K562 (cell line): ENCODE results near the gene MS4A8. TPM values are rescaled to one million over a fixed set of nuclear protein-coding genes. Genes with fewer than 3 reads are reported as not detected.

Experiments used
- ATAC-seq: fragments of 200-7000 bp; cut with Tn5 transposase; 3 replicates; pipeline ENCODE4 v1.9.1; 2020; ENCODE audit warnings: moderate library complexity
- BruUV-seq: library from RNA; stranded (reverse); fragments of 400-500 nt; replicated peaks from 2 replicates; lab custom pipeline; 2021; lab: Mats Ljungman, UMichigan
- CTCF ChIA-PET: fragments of 300-600 bp; formaldehyde crosslinking; extraction: SDS; loops from one replicate; lab custom pipeline; 2021; ENCODE audit warnings: low intra/inter-chr PET ratio; lab: Yijun Ruan, JAX
- POLR2A ChIA-PET: fragments of 300-600, 350-650 bp; sonication (Branson Sonifier 250); formaldehyde crosslinking; extraction: SDS; loops from one replicate; lab custom pipeline; 2021; ENCODE audit warnings: antibody characterized with exemption, inconsistent platforms; lab: Yijun Ruan, JAX
- DNase-seq, 4 experiments: peaks; one replicate each; pipeline versions ENCODE4 v3.0.0 to v3.0.0-alpha.2; 2011 to 2018; ENCODE audit warnings: low spot score in 3 of 4, mixed read lengths in 3 of 4; ENCODE audit errors: extremely low read depth in 1 of 4
- FAIRE-seq: peaks from 2 replicates; lab custom pipeline; 2011; peaks lifted over from hg19 to GRCh38; lab: Jason Lieb, UNC
- H2AFZ ChIP-seq: 2 replicates; pipeline ENCODE4 v1.6.0; 2011; ENCODE audit warnings: low read depth, low read length, control low read depth, inconsistent platforms
- H3K27ac ChIP-seq: fragments of 200-600 bp; 3 replicates; pipeline ENCODE4 v1.8.0; 2011; ENCODE audit warnings: low read depth, mild to moderate bottlenecking, control low read depth, inconsistent platforms, low read length, moderate library complexity, mixed read lengths; ENCODE audit errors: extremely low read depth
- H3K27me3 ChIP-seq, 2 experiments: fragments of 300-600 bp in 1 of 2; 2 replicates in 1 of 2; 3 replicates in 1 of 2; pipeline versions ENCODE4 v1.6.0 to v1.8.0; 2011; ENCODE audit warnings: inconsistent platforms in 2 of 2, low read length in 2 of 2, mild to moderate bottlenecking in 1 of 2, mixed read lengths in 1 of 2, moderate library complexity in 1 of 2; ENCODE audit not compliant: control insufficient read depth in 2 of 2, insufficient read depth in 2 of 2
- H3K36me3 ChIP-seq: fragments of 300-600 bp; 3 replicates; pipeline ENCODE4 v1.8.0; 2011; ENCODE audit warnings: mild to moderate bottlenecking, low read length, inconsistent platforms; ENCODE audit not compliant: control insufficient read depth, insufficient read depth
- H3K4me1 ChIP-seq, 2 experiments: fragments of 200-600 bp in 1 of 2; replicated peaks in 1 of 2; 2 replicates in 1 of 2; 3 replicates in 1 of 2; pipeline versions ENCODE4 v1.5.1 to v1.8.0; 2011; ENCODE audit warnings: inconsistent platforms in 2 of 2, low read length in 2 of 2, mild to moderate bottlenecking in 1 of 2, mixed read lengths in 1 of 2, moderate library complexity in 1 of 2; ENCODE audit not compliant: control insufficient read depth in 2 of 2, insufficient read depth in 2 of 2
- H3K4me2 ChIP-seq: 2 replicates; pipeline ENCODE4 v1.6.1; 2011; ENCODE audit warnings: low read length, control low read depth, inconsistent platforms, mixed read lengths; ENCODE audit not compliant: insufficient read depth
- H3K4me3 ChIP-seq: fragments of 200-600 bp; sonication (generic), shearing (Covaris generic); 2 replicates; pipeline ENCODE4 v1.5.1; 2016; ENCODE audit warnings: control low read depth, inconsistent platforms
- H3K79me2 ChIP-seq: fragments of 200-600 bp; 3 replicates; pipeline ENCODE4 v1.8.0; 2011; ENCODE audit warnings: low read length, inconsistent platforms; ENCODE audit not compliant: control insufficient read depth, insufficient read depth
- H3K9ac ChIP-seq, 2 experiments: 2 replicates each; pipeline versions ENCODE4 v1.6.0 to v1.6.1; 2011; ENCODE audit warnings: low read depth in 2 of 2, low read length in 2 of 2, control low read depth in 1 of 2, inconsistent platforms in 1 of 2, mild to moderate bottlenecking in 1 of 2, mixed read lengths in 1 of 2; ENCODE audit not compliant: insufficient read depth in 1 of 2
- H3K9me1 ChIP-seq: one replicate; pipeline ENCODE4 v1.6.0; 2011; ENCODE audit warnings: inconsistent platforms, mild to moderate bottlenecking, low read length, moderate library complexity; ENCODE audit not compliant: control insufficient read depth, insufficient read depth
- H3K9me3 ChIP-seq: replicated peaks from 2 replicates; pipeline ENCODE4 v1.5.1; 2011; ENCODE audit warnings: low read depth, low read length, inconsistent platforms; ENCODE audit not compliant: control insufficient read depth, insufficient read depth
- H4K20me1 ChIP-seq: replicated peaks from 2 replicates; pipeline ENCODE4 v1.6.1; 2011; ENCODE audit warnings: low read length, inconsistent platforms, mixed read lengths; ENCODE audit not compliant: control insufficient read depth, insufficient read depth
- CEBPG ChIP-seq, 3 experiments: fragments of 200-800 bp in 1 of 3; sonication (Bioruptor generic) in 1 of 3; sonication (generic) in 1 of 3; formaldehyde crosslinking in 1 of 3; IDR thresholded peaks in 2 of 3; conservative IDR thresholded peaks in 1 of 3; 2 replicates each; pipeline versions ENCODE4 v1.6.1 to v1.8.0; 2016 to 2022; ENCODE audit warnings: missing compliant biosample characterization in 2 of 3, missing genetic modification characterization in 2 of 3, mild to moderate bottlenecking in 1 of 3, missing genetic modification reagents in 1 of 3
- CGGBP1 ChIP-seq: fragments of 250-450 bp; sonication (Bioruptor Pico); IDR thresholded peaks from 2 replicates; pipeline ENCODE4 v1.9.0; 2021; ENCODE audit warnings: mild to moderate bottlenecking
- DACH1 ChIP-seq: fragments of 450-650 bp; IDR thresholded peaks from 2 replicates; pipeline ENCODE4 v1.6.1; 2018; ENCODE audit not compliant: partially characterized antibody
- EHMT2 ChIP-seq: fragments of 450-650 bp; IDR thresholded peaks from 2 replicates; pipeline ENCODE4 v1.6.1; 2018; ENCODE audit warnings: antibody characterized with exemption
- GTF2A2 ChIP-seq: IDR thresholded peaks from 2 replicates; pipeline ENCODE4 v1.6.1; 2016; ENCODE audit warnings: mild to moderate bottlenecking, missing genetic modification characterization, missing compliant biosample characterization
- NR2C1 ChIP-seq, 2 experiments: fragments of 450-650 bp; IDR thresholded peaks; 2 replicates each; pipeline ENCODE4 v1.6.1; 2017; ENCODE audit warnings: mild to moderate bottlenecking in 2 of 2, antibody characterized with exemption in 1 of 2, inconsistent platforms in 1 of 2, missing compliant biosample characterization in 1 of 2, missing genetic modification characterization in 1 of 2
- whole genome bisulfite sequencing: fragments of 100-300 bp; shearing (Covaris generic); methylation state at CpG from one replicate; pipeline ENCODE4 v1.1.6; 2016; ENCODE audit warnings: low coverage, mixed read lengths; ENCODE audit not compliant: insufficient coverage; ENCODE audit errors: missing lambda C conversion rate; 5-methylcytosine and 5-hydroxymethylcytosine counted together
- in situ Hi-C: fragments of 300-500 bp; cut with MboI; formaldehyde crosslinking; loops from 4 replicates; pipeline ENCODE4 v1.15.0; 2018; ENCODE audit warnings: inconsistent platforms, mixed read lengths
- intact Hi-C: fragments of 100-400 bp; cut with micrococcal nuclease; formaldehyde crosslinking; loops from 2 replicates; pipeline ENCODE4 v1.14.2; 2022
- polyA plus RNA-seq, 8 experiments: library from polyadenylated mRNA; depleted of rRNA in 4 of 8; stranded (reverse) in 5 of 8; unstranded in 3 of 8; fragments of >200 nt; fragmentation: Nextera tagmentation in 2 of 8; fragmentation: Illumina TruSeq in 1 of 8; extraction: Ambion mirVana in 2 of 8; extraction: Trizol in 1 of 8; gene quantifications; 2 replicates each; pipeline versions ENCODE4 v1.2.1 to v1.2.3, GENCODE V29; 2011 to 2014; ENCODE audit warnings: inconsistent platforms in 1 of 8, missing spikeins in 1 of 8
- total RNA-seq, 7 experiments: library from RNA; depleted of rRNA in 6 of 7; stranded (reverse); fragments of >200 nt in 6 of 7; fragmentation: Illumina TruSeq in 2 of 7; extraction: Trizol in 2 of 7; gene quantifications; 2 replicates each; pipeline versions ENCODE4 v1.2.1 to v1.2.3, GENCODE V29; 2011 to 2021; ENCODE audit warnings: low replicate concordance in 1 of 7

The MS4A8 gene
- total and polyA plus RNA-seq, 9 of the 15 experiments (the other 6 are each of a cell fraction or from before 2014, with no cell fraction given) = not detected

- no peak overlapping the region for H3K4me3 ChIP-seq
- H3K9me1 ChIP-seq = no peaks in the 10 kb centered on the region
- in situ Hi-C loops = no loop called here
- no peak overlapping the region for H3K27ac ChIP-seq
- CTCF ChIA-PET = no interaction called here
- no peak overlapping the region for H3K4me2 ChIP-seq
- 0 out of 4 replicates have a peak overlapping the region, but pooled peaks of 1 of the 2 experiments have one; percentile 36 for H3K9ac ChIP-seq
- no peaks in the 10 kb centered on the region for H3K36me3 ChIP-seq
- no peaks in the 10 kb centered on the region for H3K4me1 ChIP-seq
- H3K27me3 ChIP-seq = peaks cover 0 to 14% of the 10 kb centered on the region in 2 experiments; a peak in 4 of 5 replicates
- no peaks in the 10 kb centered on the region for H3K79me2 ChIP-seq
- H3K9me3 ChIP-seq = no peaks in the 10 kb centered on the region
- WGBS = 1% methylated on average over 12 of the region's 12 CpGs
- intact Hi-C loops = no loop called here
- no TSS peak for BruUV-seq
- no peak for TF ChIP-seq NR2C1 (IDR thresholded peaks at IDR 0.05)
- TF ChIP-seq NR2C1 (tag; IDR thresholded peaks at IDR 0.05) = no peak
- no peak for TF ChIP-seq DACH1
- no peak for TF ChIP-seq EHMT2
- TF ChIP-seq GTF2A2 = no peak
- TF ChIP-seq CGGBP1 (CRISPR knock-in tag) = no peak
- POLR2A ChIA-PET = interaction anchor here (0.6 kb wide), 3 partner anchors 60 to 827 kb away, joined by 3 to 5 read pairs (median 4); no protein-coding TSS in a partner anchor
- H2AFZ ChIP-seq = no peak overlapping the region
- H4K20me1 ChIP-seq = no peaks in the 10 kb centered on the region
- FAIRE-seq (no peak), DNase-seq (no peak), ATAC-seq (no peak)
These were observed 4.0 kb downstream of the MS4A8 start for GRCh38 chr11:60703374-60703773.

- H3K27me3 ChIP-seq = peaks cover 0 to 17% of the 10 kb centered on the region in 2 experiments; a peak in 4 of 5 replicates
- H3K27ac ChIP-seq = no peak overlapping the region
- FAIRE-seq = no peak
- intact Hi-C loops = no loop called here
- no peaks in the 10 kb centered on the region for H3K4me1 ChIP-seq
- in situ Hi-C loops = no loop called here
- POLR2A ChIA-PET = interaction anchor here (0.9 kb wide), 1 partner anchor 17 kb away, joined by 4 read pairs; no protein-coding TSS in a partner anchor
- H4K20me1 ChIP-seq = no peaks in the 10 kb centered on the region
- H3K9ac ChIP-seq = no peak overlapping the region
- no peak overlapping the region for H3K4me3 ChIP-seq
- ATAC-seq = no peak
- H3K9me3 ChIP-seq = no peaks in the 10 kb centered on the region
- whole genome bisulfite sequencing = 3% methylated on average over 5 of the region's 5 CpGs
- H3K79me2 ChIP-seq = no peaks in the 10 kb centered on the region
- H2AFZ ChIP-seq = no peak overlapping the region
- peak in 1 of 4 experiments; percentile 15 for DNase-seq
- CTCF ChIA-PET = no interaction called here
- no TSS peak for BruUV-seq
- no peaks in the 10 kb centered on the region for H3K36me3 ChIP-seq
- no peaks in the 10 kb centered on the region for H3K9me1 ChIP-seq
- no peak overlapping the region for H3K4me2 ChIP-seq
- TF ChIP-seq CEBPG (CRISPR knock-in tag; IDR thresholded peaks at IDR 0.05) (no peak), CEBPG (tag; conservative IDR thresholded peaks at IDR 0.05 in 1 of 2, IDR thresholded peaks at IDR 0.05 in 1 of 2) (peak in 1 of 2 experiments; percentile 62; a peak in 1 of 4 replicates)
These were observed 6.5 kb downstream of the MS4A8 start for GRCh38 chr11:60705895-60706294.
